Left renal cortex interstitium (tissue), 4 donors: ENCODE measurements around the gene RETNLB. TPM values are rescaled to one million over a fixed set of nuclear protein-coding genes. Genes with fewer than 3 reads are reported as not detected.

Experiments
- DNase-seq, 4 donors: peaks; one replicate each; pipeline ENCODE4 v3.0.0-alpha.2; 2013; ENCODE audit warnings: low read depth in 4 of 4, low spot score in 2 of 4, missing footprints in 1 of 4
- polyA plus RNA-seq, 4 donors: library from polyadenylated mRNA; unstranded; fragments of 120-200 nt; gene quantifications; one replicate each; pipeline ENCODE4 v1.2.1, GENCODE V29; 2013; ENCODE audit not compliant: insufficient read length in 4 of 4

RETNLB gene
- not detected for polyA plus RNA-seq

- DNase-seq, result peak in 1 of 4 donors; percentile 6
These were observed at the start of gene RETNLB for GRCh38 chr3:108757404-108757982. Gene RETNLB, minus strand, starts transcription at chr3:108757410. Its CDS starts 225 bp downstream, at chr3:108757185.

GRCh38 chr3:108806316-108806715 lies 49.1 kb upstream of the RETNLB start:
- DNase-seq, result no peak

- no peak for DNase-seq
These were observed 47.8 kb upstream of the RETNLB start for GRCh38 chr3:108804966-108805365.

GRCh38 chr3:108804437-108804836 lies 47.2 kb upstream of the RETNLB start:
- no peak for DNase-seq

GRCh38 chr3:108791473-108791872 lies 34.3 kb upstream of the RETNLB start:
- no peak for DNase-seq

- DNase-seq, result no peak
These were observed 23.0 kb upstream of the RETNLB start for GRCh38 chr3:108780235-108780634.

- DNase-seq, result no peak
These were observed 22.3 kb upstream of the RETNLB start for GRCh38 chr3:108779496-108779895.

GRCh38 chr3:108775649-108776048 lies 18.4 kb upstream of the RETNLB start:
- DNase-seq, result no peak

GRCh38 chr3:108767253-108767652 lies 10.0 kb upstream of the RETNLB start:
- DNase-seq, result no peak

GRCh38 chr3:108755686-108756085 lies 1.5 kb downstream of the RETNLB start:
- no peak for DNase-seq

- no peak for DNase-seq
These were observed 12.4 kb downstream of the RETNLB start for GRCh38 chr3:108744762-108745161.

- DNase-seq, result no peak
These were observed 14.3 kb downstream of the RETNLB start for GRCh38 chr3:108742929-108743328.

GRCh38 chr3:108736821-108737220 lies 20.4 kb downstream of the RETNLB start:
- no peak for DNase-seq

- DNase-seq, result no peak
These were observed 28.3 kb downstream of the RETNLB start for GRCh38 chr3:108728934-108729333.

- no peak for DNase-seq
These were observed 29.1 kb downstream of the RETNLB start for GRCh38 chr3:108728105-108728504.

GRCh38 chr3:108724101-108724500 lies 33.1 kb downstream of the RETNLB start:
- DNase-seq, result no peak

- DNase-seq, result no peak
These were observed 34.5 kb downstream of the RETNLB start for GRCh38 chr3:108722724-108723123.

GRCh38 chr3:108719178-108719806 lies 37.9 kb downstream of the RETNLB start:
- DNase-seq, result no peak

GRCh38 chr3:108718454-108718853 lies 38.8 kb downstream of the RETNLB start:
- DNase-seq, result no peak

GRCh38 chr3:108713816-108714215 lies 43.4 kb downstream of the RETNLB start:
- DNase-seq, result no peak

GRCh38 chr3:108713009-108713516 lies 44.1 kb downstream of the RETNLB start:
- no peak for DNase-seq
